Measurements from ENCODE around the gene CBX6. TPM values are rescaled to one million over a fixed set of nuclear protein-coding genes. Genes with fewer than 3 reads are reported as not detected.

The CBX6 gene
- total RNA-seq, 1 donor from 2014 or later = 159 TPM

GRCh38 chr22:38830026-38830844 lies 41.8 kb downstream of the CBX6 start:
- H3K27me3 ChIP-seq = no peaks in the 10 kb centered on the region
- no peak for DNase-seq (ENCODE audit: low spot score in 2 of 2)
- H3K36me3 ChIP-seq = peaks cover 0 to 9% of the 10 kb centered on the region in 2 donors
- intact Hi-C loops (cut with DNase I) = no loop called here
- no peaks in the 10 kb centered on the region for H3K9me3 ChIP-seq
- no peak overlapping the region for H3K27ac ChIP-seq
- H3K4me3 ChIP-seq = no peak overlapping the region
- no peaks in the 10 kb centered on the region for H3K4me1 ChIP-seq
- TF ChIP-seq, protein P1, sequence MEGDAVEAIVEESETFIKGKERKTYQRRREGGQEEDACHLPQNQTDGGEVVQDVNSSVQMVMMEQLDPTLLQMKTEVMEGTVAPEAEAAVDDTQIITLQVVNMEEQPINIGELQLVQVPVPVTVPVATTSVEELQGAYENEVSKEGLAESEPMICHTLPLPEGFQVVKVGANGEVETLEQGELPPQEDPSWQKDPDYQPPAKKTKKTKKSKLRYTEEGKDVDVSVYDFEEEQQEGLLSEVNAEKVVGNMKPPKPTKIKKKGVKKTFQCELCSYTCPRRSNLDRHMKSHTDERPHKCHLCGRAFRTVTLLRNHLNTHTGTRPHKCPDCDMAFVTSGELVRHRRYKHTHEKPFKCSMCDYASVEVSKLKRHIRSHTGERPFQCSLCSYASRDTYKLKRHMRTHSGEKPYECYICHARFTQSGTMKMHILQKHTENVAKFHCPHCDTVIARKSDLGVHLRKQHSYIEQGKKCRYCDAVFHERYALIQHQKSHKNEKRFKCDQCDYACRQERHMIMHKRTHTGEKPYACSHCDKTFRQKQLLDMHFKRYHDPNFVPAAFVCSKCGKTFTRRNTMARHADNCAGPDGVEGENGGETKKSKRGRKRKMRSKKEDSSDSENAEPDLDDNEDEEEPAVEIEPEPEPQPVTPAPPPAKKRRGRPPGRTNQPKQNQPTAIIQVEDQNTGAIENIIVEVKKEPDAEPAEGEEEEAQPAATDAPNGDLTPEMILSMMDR (IDR thresholded peaks at IDR 0.05) = no peak

DNA sequence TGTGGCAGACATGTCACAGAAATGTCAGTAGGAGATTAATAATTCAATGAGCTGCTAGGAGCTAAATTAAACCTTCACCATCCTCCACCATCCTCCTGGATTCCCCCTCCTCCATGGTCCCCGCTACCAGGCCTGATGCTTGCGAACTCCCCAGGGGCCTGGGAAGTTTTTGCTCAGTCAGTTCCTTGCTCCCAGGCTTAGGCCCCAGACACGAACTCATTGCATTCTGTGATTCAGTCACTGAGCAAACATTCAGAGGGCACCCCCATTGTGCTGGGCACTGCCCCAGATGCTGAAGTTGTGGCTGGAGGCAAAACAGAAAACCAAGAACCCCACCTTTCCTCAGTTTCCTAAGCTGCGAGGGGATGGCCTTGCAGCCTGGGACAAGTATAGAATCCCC lies 42.5 kb downstream of the CBX6 start:
- peaks cover 0 to 9% of the 10 kb centered on the region in 2 donors for H3K36me3 ChIP-seq
- TF ChIP-seq, protein P1 (IDR thresholded peaks at IDR 0.05) = no peak
- no peak for DNase-seq (ENCODE audit: low spot score in 2 of 2)
- intact Hi-C loops (cut with DNase I) = no loop called here
- no peaks in the 10 kb centered on the region for H3K9me3 ChIP-seq
- H3K27ac ChIP-seq = no peak overlapping the region
- no peak overlapping the region for H3K4me3 ChIP-seq
- no peaks in the 10 kb centered on the region for H3K27me3 ChIP-seq
- no peaks in the 10 kb centered on the region for H3K4me1 ChIP-seq

DNA sequence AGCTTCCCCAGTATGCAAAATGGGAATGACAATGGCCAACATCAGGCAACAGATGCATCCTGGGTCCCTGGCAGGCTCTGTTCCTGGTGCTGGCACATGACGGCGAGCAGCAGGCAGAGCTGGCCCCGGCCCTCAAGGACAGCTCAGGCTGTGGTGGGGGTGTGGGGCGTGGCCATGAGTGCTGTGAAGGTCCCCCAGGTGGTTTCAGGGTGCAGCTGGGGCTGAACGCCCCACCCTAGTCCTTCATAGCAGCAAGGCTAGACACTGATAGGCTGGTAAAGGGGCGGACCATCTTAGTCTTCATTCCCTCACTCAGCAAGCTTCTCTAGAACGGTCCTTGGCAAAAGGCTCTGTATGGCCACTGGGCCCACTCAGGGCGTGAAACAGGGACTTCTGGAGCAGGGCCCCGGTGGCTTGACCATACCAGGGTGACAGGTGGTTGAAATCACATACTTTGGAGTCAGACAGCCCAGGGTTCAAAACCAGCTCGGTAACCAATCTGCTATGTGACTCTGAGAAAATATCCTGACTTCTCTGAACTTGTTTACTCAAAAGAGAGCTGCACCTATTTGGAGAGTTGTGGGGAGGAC lies 43.3 kb downstream of the CBX6 start:
- H3K4me1 ChIP-seq = no peaks in the 10 kb centered on the region
- DNase-seq (ENCODE audit: low spot score in 2 of 2) = no peak
- no peak overlapping the region for H3K27ac ChIP-seq
- H3K4me3 ChIP-seq = no peak overlapping the region
- H3K9me3 ChIP-seq = no peaks in the 10 kb centered on the region
- no peaks in the 10 kb centered on the region for H3K27me3 ChIP-seq
- intact Hi-C loops (cut with DNase I) = no loop called here
- peaks cover 0 to 11% of the 10 kb centered on the region in 2 donors for H3K36me3 ChIP-seq
- TF ChIP-seq, protein P1 (IDR thresholded peaks at IDR 0.05) = no peak

- no peaks in the 10 kb centered on the region for H3K9me3 ChIP-seq
- intact Hi-C loops (cut with DNase I) = no loop called here
- TF ChIP-seq, protein P1 (IDR thresholded peaks at IDR 0.05) = no peak
- H3K4me3 ChIP-seq = no peak overlapping the region
- H3K4me1 ChIP-seq = no peaks in the 10 kb centered on the region
- DNase-seq (ENCODE audit: low spot score in 2 of 2) = no peak
- H3K36me3 ChIP-seq = peaks cover 0 to 14% of the 10 kb centered on the region in 2 donors
- H3K27ac ChIP-seq = no peak overlapping the region
- no peaks in the 10 kb centered on the region for H3K27me3 ChIP-seq
Measured at GRCh38 chr22:38828191-38828590, 43.8 kb downstream of the CBX6 start.

DNA sequence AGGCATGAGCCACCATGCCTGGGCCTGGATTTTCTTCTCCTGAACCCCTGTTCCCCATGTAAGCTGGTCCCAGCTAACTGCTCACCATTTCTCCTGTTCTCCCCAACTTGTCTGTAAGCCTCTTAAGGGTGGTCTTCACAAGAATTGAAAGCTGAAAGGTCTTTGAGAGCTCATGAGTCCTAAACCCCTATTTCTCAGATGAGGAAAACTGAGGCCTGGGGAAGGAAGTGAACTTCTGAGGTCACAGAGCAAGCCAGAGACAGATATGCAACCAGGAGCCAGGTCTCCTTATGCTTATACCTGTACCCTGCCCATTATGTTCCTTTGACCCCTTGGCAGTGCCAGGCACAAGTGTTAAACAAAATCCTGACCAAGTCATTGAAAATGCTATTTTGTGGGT lies 44.5 kb downstream of the CBX6 start:
- Histone ChIP-seq H3K27me3 (no peaks in the 10 kb centered on the region), H3K27ac (no peak overlapping the region), H3K4me1 (no peaks in the 10 kb centered on the region), H3K4me3 (no peak overlapping the region), H3K9me3 (no peaks in the 10 kb centered on the region), H3K36me3 (peaks cover 3 to 18% of the 10 kb centered on the region in 2 donors)
- intact Hi-C loops (cut with DNase I) = no loop called here
- no peak for DNase-seq (ENCODE audit: low spot score in 2 of 2)
- TF ChIP-seq, protein P1 (IDR thresholded peaks at IDR 0.05) = no peak
